Stimulated activated CD4-positive, alpha-beta T cell treated with anti-CD3 and anti-CD28 coated beads, Interleukin-4, amount 100 ng/mL, for 4 hours (primary cell): ENCODE data around the gene TTC12.
"Not testable (repeated sequence)": the region's sequence is repeated elsewhere in the genome, so short reads cannot be mapped to it uniquely, and the experiment has no call there.

Experiments used
- DNase-seq, 2 experiments: peaks; one replicate each; pipeline ENCODE4 v3.0.0-alpha.2; 2020

The TTC12 gene

DNA sequence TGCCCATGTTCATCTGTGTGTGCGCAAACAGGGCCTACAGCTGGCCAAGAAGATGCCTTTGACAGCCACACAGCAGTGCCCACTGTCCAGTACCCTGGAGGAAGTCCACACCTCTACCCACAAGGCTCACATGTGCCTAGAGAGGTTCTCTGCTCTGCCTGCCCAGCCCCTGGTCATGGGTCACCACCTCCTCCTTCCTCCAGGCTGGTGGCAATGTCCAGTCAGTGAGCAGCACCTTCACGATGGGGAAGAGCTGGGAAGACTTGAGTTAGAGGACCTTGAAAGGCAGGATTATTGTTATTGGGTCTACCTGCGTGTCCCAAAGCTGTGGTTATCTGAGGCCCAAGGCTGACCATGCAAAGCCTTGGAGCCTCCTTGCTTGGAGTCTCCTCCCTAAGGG lies 28.4 kb upstream of the TTC12 start:
- DNase-seq: no peak

DNA sequence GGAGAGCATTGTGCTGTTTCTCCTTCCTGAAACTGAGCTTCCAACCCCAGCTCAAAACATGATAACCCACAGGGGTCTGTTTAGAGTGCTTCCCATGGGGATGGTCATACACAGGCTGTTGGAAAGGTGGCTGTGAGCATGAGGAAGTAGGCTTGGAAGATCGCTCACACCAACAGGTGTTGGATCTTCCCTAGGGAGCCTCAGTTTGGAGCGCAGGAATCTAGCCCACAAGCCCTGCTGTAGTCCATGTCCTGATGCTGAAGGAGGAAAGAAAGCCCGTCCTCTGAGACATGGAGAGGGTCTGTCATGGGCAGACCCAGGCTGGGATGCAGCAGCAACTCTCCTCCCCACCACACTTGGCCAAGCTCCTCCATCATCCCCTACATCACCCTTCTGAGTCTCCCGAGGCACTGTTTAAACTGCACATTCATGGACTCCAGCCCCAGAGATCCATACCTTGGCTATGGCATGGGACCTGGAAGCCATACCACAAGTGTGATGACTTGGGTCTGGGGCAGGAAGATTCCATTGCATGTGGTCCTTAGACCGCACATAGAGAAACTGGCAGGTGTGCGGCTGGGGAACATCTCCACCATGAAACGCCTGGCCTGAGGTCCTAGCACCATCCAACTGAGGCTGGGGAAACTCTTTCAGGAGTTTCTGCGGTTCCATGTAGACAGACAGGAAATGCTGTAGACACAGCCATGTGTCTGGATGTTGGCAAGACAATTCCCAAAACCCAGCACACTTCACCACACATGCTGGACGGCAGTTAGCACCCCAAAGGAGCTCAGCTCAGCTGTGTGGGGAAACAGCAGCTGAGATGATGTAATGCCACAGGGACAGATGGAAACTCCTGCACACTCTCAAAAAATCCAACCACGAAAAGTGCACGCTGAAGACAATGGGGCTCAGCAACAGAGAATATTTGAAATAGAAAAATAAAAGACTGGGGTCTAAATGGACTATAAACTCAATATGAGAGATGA lies 27.6 kb upstream of the TTC12 start:
- no peak for DNase-seq

DNA sequence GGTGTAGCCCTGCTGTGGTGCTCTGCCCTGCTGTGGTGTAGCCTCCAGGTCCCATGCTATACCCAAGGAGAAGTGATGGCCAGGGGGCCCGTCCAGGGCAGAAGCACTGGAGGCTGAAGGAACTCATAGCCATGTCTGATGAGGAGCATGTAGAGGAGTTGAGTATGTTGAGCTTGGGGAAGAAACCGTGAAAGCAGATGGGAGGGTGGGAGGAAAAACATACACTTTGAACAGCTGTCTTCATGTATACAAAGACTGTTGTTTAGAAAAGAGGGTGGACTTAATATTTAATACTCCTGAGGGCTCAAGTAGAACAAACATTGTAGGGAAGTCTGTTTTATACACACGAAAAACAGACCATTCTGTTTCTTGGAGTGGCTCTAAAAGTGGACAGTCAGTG lies 26.6 kb upstream of the TTC12 start:
- no peak for DNase-seq

DNA sequence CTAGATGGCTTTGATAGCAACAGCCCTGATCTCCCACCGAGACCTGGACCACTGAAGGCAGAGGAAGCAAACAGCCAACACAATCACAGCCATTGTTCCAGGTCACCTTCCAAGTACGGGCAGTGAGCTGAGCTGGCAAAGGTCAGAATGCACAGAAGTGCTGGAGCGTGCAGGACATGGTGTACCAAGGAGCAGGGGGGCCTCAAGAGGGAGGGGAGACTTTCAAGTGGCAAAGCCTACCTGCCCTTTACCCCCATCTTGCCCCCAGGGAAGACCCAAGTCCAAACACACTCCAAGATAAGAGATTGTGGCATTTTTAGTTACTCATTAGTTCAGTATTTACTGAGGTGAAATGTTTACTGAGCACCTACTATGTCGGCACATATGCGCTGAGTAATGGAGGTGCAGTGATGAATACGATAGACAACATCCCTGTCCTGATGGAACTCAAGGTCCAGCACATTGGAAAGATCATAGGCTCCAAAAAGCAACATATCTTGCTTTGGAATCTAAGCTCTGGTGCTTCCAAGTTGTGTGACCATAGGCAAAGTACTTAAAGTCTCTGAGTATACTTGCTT lies 26.0 kb upstream of the TTC12 start:
- DNase-seq: no peak

DNA sequence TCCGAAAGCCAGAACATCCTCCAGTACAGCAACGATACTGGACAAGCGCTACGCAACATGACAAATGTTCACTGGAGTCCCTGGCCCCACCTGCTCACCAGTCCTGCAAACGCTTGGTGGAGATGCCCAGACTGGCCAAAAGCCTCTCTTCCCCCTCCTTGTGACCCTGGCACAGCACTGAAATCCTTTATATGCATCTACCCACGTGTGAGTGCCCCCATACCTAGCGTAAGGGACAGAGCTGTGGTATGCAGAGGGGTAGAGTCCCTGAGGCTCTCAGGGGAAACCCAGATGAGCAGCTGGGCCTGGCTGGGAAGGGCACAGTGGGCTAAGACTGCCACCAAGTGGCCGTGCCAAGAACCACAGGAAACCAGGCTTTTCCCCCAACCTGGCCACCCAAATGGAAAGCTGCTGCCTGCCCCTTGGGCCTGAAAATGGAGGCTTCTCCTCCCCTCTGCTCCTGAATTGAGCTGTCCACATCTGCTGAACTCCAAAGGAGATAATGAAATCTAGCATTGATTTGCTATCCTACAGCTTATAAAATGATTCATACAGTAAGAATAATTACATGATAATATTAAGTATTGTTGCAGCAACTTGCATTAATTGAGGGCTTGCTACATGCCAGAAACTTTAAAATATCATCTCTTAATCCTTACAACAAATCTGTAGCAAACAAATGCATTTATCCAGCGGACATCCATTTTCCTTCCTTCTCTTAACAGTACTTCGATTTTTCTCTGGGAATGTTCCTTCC lies 24.8 kb upstream of the TTC12 start:
- DNase-seq: peak; percentile 51 to 60

DNA sequence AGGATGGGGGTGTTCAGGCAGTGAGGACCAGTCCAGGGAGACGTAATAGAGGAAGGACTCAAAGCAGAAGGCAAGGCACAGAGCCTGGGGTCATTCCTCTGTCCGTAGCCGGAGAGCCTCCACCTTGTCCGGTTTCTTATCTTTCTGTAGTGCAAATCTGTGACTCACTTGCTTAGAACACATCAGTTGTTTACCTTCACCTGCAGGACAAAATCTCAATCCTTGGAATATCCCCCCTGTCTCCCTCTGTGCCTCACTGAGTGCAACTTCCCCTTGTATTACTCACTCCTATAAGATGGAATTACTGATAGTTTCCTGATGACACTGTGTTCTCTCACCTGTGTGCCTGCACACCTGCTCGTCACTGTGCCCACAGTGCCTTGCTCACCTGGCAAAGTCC lies 20.4 kb upstream of the TTC12 start:
- no peak for DNase-seq

DNA sequence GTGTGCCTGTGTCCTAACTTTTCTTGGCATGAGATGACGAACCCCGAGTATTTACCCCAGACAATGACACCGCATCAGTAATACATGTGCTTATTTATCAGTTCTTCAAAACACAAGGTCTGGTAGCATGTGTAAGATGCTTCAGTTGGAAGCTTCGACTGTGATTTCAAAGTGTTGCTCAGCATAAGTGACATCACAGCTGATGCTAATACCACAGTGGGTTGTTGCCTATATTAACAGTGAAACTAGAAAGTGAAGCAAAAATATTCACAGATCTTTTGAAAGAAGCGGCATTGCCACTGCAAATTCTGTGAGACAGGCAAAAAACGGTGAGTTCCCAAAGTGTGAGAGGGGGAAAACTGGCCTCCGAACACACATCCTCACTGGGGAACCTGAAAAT lies 18.4 kb upstream of the TTC12 start:
- no peak for DNase-seq

DNA sequence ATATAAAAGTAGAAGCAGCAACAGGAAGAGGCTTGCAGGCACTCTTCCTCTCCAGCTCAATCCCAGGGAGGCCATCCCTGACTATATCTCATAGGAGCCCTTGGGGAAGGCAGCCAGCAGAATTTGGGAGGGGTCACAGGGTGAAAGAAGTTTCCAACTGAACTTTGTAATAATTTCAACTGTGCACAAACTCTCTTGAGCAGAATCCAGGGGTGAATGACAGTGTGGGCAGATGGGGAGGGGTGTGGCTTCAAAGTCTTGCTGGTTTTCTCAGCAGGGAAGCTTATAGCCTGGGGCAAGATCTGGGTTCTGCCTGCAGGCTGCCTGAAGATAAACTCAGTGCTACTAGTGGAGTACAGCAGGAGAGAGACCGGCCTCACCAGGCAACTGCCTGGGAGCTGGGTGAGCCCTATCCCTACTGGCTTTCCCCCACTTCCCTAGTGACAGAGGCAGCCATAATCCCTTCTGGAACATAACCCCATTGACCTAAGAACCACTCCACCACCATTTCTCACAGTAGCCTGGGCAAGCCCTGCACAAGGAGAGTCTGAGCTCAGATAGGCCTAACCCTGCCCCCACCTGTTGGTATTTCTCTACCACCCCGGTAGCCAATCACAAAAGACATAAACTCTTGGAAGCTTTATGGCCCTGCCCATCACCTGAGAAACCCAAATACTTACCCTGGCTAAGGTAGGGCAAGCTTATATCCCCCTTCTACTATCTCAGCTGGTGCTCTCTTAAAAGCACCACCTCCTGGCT lies 17.8 kb upstream of the TTC12 start:
- no peak for DNase-seq

DNA sequence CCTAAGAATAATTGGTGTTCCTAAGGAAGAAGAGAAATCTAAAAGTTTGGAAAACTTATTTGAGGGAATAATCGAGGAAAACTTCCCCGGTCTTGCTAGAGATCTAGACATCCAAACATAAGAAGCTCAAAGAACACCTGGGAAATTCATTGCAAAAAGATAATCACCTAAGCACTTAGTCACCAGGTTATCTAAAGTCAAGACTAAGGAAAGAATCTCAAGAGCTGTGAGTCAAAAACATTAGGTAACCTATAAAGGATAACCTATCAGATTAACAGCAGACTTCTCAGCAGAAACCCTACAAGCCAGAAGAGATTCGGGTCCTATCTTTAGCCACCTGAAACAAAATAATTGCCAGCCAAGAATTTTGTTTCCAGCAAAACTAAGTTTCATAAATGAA lies 15.9 kb upstream of the TTC12 start:
- DNase-seq: not testable (repeated sequence)

DNA sequence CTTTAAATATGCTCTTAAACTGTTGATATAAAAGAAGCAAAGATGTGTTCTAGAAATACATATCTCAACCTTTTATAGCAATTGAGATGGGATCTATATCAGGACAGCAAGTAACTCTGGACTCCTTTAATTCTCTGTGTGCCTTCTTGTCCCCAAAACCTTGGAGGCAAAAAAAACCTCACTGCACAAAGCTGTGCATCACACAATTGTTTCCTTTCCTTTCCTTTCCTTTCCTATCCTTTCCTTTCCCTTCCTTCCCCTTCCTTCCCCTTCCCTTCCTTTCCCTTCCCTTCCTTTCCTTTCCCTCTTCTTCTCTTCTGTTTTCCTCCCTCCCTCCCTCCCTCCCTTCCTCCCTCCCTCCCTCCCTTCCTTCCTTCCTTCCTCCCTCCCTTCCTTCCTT lies 9.5 kb upstream of the TTC12 start:
- DNase-seq: no peak

DNA sequence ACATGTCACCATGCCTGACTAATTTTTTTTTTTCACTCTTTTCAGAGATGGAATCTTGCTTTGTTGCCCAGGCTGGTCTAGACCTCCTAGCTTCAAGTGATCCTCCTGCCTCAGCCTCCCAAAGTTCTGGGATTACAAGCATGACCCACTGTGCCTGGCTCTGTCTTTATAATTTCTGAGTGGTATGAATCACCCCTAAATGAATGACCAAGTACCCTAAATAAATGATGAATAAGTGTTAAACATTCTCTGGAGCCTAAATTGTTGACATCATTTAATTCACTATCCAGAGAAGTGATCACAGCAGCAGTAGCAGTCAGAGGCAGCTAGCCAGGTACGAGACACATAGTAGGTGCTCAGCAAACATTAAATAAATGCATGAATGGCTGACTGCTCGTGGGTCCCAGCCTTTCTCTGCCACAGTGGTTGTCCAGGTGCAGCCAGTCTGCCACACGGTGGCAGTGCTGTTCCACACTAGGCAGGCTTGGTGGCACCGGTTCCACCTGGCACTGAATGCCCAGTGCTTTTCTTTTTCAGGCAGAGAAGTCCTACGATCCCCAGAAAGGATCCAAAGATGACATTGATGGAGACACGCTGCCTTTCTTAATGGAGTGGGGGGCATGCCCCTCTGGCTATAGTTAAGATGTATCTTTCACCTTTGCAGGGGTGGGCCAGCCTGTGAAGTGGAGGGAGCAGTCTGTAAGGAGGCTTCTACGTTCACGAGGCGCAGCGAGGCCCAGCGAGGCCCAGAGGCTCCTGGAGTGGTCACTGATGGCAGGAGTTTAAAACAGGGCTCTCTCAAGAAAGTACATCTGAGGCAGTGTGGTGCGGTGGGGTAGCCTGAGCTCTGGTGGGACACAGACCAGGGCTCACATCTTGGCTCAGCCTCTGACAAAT lies 8.7 kb upstream of the TTC12 start:
- peak; percentile 60 to 69 for DNase-seq

DNA sequence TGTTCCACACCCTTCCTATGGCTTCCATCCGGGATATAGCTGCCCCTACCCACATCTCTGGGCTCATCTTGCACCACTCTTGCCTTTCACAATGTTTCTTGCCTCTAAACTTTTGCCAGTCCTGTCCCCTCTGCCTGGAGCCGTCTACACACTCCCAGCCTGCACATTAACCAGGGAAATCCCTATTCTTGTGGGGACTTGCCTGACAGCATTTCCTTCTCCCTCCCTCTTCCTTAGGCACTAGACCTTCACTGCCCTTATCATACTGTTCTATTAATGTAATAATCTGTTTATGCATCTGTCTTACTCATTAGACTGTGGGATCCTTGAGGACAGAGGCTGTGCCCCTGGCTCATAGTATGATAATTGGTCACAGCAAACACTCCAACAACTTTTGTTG lies 5.8 kb upstream of the TTC12 start:
- no peak for DNase-seq

DNA sequence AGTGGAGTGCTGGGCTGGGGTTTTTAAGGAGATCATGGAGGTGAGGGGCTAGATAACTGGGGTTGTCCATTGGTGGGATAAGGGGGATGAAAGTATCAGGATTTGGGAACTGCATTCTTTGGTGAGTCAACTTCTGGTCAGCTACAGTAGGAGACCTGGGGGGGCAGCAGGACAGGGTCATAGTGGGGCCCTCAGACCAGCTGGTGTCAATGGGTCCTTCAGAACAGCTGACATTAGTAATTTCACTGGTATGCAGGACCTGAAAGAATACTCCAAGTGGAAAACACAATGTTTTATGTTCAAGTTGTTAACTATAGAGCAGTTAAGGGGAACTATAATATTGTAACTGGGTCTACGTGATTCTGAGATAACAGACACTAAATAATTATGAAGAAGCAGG lies 2.8 kb upstream of the TTC12 start:
- DNase-seq: no peak

DNA sequence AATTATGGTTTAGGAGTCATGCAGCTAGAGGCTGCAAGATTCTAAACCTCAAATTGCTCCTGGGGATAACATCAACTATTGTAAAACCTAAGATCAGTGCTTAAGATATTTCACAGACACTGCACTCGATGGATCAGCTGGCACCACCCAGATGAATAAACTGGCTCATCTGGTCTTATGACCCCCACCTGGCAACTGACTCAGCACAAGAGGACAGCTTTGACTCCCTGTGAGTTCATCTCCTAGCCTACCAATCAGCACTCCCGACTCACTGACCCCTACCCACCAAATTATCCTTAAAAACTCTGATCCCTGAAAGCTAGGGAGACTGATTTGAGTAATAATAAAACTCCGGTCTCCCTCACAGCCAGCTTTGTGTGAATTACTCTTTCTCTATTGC lies 782 bp upstream of the TTC12 start:
- DNase-seq: no peak

DNA sequence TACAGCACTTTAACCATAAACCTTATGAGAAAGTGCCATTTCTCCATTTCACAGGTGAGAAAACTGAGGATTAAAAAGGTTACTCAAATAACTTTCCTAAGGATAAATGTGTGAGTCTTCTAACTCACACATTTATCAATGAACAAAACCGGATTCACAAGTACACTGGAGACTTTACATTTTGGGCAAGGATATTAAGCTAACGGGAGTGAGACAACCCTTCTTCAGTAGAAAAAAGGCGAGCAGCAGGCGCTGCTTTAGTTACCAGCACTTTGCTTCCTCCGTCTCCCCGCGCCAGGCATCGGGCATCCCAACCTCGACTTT lies 356 bp upstream of the TTC12 start:
- no peak for DNase-seq

DNA sequence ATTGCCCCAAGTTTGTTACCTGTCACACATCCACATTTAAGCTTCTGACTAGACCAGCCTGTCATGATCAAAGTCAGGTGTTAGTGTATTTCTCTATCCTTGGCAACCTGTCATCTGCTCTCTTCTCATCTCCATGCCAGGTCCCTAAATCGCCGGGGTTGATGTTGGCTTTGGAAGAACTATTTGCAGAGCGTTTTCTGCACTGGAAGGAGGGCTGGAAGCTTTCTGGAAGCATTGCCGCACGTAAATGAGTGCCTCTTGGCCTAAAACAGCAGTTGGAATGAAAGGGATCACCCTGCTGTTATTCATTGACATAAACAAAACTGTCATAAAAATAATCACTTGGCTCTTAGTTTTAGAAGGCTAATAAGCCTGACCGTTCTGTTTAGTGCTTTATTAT lies 1.4 kb downstream of the TTC12 start:
- DNase-seq: no peak

DNA sequence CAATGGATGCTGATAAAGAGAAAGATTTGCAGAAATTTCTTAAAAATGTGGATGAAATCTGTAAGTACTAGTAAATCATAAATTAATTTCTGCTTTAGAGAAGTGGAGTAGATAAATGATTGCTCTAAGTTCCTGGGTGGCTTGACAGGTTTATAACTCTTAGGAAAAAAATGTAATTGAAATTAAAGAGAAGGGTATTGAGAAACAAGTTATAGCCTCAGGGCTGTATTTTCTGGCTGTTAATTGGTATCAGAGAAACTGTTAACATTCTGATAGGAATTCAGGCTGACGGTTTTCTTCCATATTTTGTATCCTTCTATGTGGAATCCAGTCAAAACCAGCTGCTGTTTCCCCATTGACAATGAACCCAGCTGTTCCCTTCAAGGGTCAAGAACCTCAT lies 1.9 kb downstream of the TTC12 start:
- DNase-seq: no peak

DNA sequence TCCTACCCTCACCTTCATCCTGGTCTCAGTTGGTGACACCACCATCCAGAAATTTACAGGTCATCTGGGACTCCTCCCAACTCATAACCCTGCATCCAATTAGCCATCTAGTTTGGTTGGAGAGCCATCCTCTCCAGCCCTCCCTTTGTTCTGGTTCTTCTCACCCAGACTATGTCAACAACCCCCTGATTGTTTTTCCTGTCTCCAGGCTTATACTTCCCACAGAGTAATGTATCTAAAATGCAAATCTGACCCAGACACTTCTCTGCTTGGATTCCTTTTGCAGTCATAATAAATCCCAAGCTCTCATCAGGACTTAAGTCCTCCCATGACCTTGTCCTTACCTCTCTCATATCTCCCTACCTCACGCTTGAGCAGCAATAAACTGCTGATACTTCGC lies 3.0 kb downstream of the TTC12 start:
- no peak for DNase-seq

DNA sequence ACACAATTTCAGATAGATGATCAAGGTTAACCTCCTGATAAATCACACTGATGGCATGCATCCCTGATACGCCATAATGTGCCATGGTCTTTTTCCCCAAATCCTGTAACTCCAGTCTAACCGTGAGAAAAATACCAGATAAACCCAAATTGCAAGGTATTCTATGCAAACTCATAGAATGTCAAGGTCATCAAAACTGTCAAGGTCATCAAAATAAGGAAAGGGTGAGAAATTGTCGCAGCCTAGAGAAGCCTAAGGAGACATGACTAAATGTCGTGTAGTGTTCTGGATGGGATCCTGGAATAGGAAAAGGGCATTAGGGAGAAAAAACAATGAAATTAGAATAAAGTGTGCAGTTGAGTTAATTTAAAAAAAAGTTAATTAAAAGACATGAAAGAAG lies 4.7 kb downstream of the TTC12 start:
- no peak for DNase-seq

DNA sequence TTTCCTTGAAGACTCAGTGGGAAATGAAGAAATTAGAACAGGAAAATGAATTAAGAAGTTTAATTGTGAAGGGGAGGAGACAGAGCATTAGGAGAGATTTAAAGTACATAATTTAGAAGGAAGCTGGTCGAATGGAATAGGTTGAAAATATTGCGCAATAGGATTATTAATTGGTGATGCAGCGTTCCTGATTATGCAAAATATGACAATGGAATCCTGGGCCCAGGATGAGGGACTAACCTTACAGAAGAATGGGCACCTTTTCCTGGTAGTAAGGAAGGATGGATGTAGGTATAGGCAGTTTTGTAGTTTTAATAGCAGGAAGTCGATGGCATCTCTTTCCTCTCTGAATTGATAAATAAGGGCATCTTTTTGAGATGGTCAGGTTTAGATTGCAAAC lies 7.8 kb downstream of the TTC12 start:
- no peak for DNase-seq

DNA sequence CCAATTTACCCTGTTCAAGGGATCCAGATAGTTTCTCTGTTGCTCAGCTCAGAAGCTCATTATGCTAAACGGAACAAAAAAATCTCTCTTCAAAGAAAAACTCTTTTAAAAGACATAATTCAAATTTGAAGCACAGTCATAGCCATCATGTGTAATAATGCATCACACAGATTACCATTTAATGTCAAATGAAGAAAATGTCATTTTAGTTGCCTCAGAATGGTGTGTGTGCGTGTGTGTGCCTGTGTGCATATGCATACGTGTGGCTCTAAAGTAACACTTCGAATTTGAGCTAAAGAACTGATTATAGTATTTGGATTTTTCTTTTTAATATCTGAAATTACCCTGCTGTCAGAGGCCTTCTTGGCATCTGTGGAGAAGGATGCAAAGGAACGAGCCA lies 9.9 kb downstream of the TTC12 start:
- no peak for DNase-seq

DNA sequence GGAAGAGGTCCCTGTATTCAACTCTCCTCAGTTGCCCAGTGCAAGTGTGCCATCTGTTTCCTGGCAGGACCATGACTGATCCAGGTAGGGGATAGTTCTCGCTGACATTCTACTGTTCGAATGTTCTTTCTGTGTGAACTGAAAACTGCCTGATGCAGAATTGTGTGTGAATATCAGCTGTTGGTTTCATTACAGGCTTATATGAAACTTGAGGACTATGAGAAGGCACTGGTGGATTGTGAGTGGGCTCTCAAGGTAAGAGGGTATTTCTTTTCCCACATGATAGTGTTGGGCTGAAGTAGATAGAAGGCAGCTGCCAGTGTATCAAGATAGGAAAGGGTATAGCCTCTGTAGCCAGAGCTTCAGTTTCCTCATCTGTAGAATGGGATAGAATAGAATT lies 15.3 kb downstream of the TTC12 start:
- no peak for DNase-seq
